Hindlimb muscle (tissue), 1 donor: ENCODE results near the gene KBTBD4. TPM values are rescaled to one million over a fixed set of nuclear protein-coding genes. Genes with fewer than 3 reads are reported as not detected.

Source experiments
- DNase-seq: peaks from one replicate; pipeline ENCODE4 v3.0.0-alpha.2; 2013
- polyA plus RNA-seq: library from polyadenylated mRNA; unstranded; fragments of 120-200 nt; gene quantifications from one replicate; pipeline ENCODE4 v1.2.1, GENCODE V29; 2013; ENCODE audit not compliant: insufficient read length

Gene KBTBD4
- polyA plus RNA-seq, 1 donor = 16.3 TPM

- DNase-seq = peak; percentile 56
Measured at GRCh38 chr11:47523490-47524225, 55.1 kb downstream of the KBTBD4 start.

Other genes starting within 250 kb of the KBTBD4 start
- gene MYBPC3, start 226.3 kb downstream of the KBTBD4 start, polyA plus RNA-seq = 0.49 TPM
- 11.3 TPM for gene SPI1, start 200.4 kb downstream of the KBTBD4 start, polyA plus RNA-seq
- gene SLC39A13, start 170.4 kb downstream of the KBTBD4 start, polyA plus RNA-seq = 38.8 TPM
- gene PSMC3, start 152.5 kb downstream of the KBTBD4 start, polyA plus RNA-seq = 126 TPM
- 126 TPM for gene RAPSN, start 129.8 kb downstream of the KBTBD4 start, polyA plus RNA-seq
- gene CELF1, start 25.8 kb downstream of the KBTBD4 start, polyA plus RNA-seq = 71.5 TPM
- gene PTPMT1, start 13.4 kb downstream of the KBTBD4 start, polyA plus RNA-seq = 25.4 TPM
- 86.6 TPM for gene NDUFS3, start 104 bp upstream of the KBTBD4 start, polyA plus RNA-seq
- gene FAM180B, start 7.7 kb upstream of the KBTBD4 start, polyA plus RNA-seq = 3.0 TPM
- 11.6 TPM for gene C1QTNF4, start 15.4 kb upstream of the KBTBD4 start, polyA plus RNA-seq
- gene MTCH2, start 63.6 kb upstream of the KBTBD4 start, polyA plus RNA-seq = 62.1 TPM
- 0.77 TPM for gene AGBL2, start 136.4 kb upstream of the KBTBD4 start, polyA plus RNA-seq
- gene FNBP4, start 188.4 kb upstream of the KBTBD4 start, polyA plus RNA-seq = 92.5 TPM